ENCODE measurements around the gene CCK. TPM values are rescaled to one million over a fixed set of nuclear protein-coding genes. Genes with fewer than 3 reads are reported as not detected.

Gene CCK
- total RNA-seq, 1 donor from 2014 or later: not detected

DNA sequence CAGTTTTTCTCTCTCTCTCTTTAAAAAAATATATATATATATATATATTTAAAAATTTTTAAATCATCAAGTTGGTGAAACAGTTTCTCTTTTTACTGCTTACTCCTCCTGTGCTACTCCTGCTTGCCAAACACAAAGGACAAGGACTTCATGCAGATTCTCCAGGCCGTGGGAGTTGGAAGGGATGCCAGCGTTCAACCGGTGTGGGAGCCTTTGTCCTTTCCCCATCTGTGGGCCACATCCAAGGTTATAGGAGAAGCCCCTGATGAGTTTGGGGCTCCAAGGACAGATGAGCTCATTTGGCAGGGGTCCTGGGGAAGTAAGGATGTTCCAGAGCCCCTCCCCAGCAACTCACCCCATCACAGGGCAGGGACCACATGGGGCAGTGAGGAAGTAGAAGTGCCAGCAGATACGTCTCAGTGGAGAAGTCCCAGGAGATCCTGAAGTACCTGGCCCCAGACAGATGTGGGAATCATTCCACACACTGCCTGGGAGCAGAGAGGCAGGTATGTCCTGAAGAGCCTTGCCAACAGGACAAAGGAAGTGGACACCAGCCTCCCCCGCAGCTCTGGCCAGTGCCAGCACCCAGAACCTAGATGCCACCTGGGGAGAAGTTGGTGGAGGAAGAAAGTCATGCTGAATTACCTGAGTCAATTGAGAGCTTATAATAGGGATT is 36.6 kb downstream of the CCK start:
- Mint-ChIP-seq H3K9me3 (no peaks in the 10 kb centered on the region), H3K36me3 (ENCODE audit: low read depth) (peaks cover 5% of the 10 kb centered on the region), H3K27me3 (ENCODE audit: insufficient read depth) (peaks cover 6% of the 10 kb centered on the region), H3K4me3 (no peak overlapping the region), H3K4me1 (ENCODE audit: low read depth) (no peaks in the 10 kb centered on the region), H3K27ac (no peak overlapping the region)
- intact Hi-C loops (cut with micrococcal nuclease): no loop called here
- DNase-seq (ENCODE audit: low spot score): no peak

DNA sequence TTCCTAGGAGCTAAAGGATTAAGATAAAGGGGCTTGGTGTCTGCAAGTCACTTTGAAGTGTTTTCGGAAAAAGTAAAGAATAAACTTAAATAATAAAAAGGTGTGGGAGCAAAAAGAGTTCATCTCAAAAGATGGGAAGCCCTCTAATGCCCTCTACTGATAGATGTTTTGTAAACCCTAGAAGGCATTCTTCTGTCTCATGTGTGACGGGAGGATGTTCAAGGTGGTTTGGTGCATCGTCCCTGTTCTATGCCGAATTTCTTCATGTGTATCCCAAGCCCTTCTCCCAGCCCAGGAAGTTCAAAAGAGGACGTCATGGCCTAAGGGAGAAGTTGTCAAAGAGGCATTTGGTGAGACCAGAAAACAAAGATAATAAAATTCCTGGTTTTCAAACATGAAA is 37.2 kb downstream of the CCK start:
- no peak for DNase-seq (ENCODE audit: low spot score)
- Mint-ChIP-seq H3K4me1 (ENCODE audit: low read depth) (no peaks in the 10 kb centered on the region), H3K9me3 (no peaks in the 10 kb centered on the region), H3K4me3 (no peak overlapping the region), H3K36me3 (ENCODE audit: low read depth) (peaks cover 8% of the 10 kb centered on the region), H3K27me3 (ENCODE audit: insufficient read depth) (peaks cover 6% of the 10 kb centered on the region), H3K27ac (no peak overlapping the region)
- intact Hi-C loops (cut with micrococcal nuclease): no loop called here

DNA sequence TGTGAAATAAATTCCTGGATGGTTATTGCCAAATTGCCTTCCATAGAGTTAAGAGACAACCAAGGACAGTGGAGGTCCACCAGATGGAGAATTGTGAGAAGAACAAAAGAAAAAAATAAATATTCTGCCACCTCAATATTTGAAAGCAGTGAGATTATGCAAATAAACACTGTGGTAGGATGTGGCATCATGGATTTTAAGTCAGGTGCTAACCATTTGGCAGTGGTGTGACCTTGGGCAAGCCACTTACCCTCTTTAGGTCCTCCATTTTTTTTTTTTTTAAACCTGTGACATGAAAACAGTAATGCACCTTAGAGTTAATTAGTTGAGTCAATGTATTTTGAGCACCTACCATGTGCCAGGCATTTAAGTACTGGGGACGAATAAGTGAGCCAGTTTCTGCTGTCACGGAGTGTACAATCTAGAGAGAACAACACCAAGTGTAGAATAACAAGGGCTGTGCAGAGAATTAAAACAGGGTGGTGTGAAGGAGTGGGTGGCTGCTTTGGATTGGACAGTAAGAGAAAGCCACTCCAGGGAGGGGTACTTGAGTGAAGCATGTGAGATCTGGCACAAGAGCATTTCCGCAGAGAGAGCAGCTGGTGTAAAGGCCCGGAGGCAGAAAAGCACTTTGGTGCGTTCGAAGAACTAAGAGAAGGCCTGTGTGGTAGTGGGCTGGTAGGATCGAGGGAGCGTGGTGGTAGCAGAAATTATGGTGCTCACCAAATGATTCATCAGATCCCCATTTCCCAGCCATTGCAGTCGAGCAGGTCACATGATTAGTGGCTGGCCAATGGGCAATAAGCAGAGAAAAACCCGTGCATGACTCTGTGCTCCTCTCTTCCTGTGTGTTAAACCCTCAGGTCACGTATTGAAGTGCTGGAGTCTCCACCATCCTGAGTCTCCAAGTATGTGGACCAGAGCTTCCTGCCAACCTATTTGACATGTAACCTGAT is 39.2 kb downstream of the CCK start:
- peaks cover 15% of the 10 kb centered on the region for H3K36me3 Mint-ChIP-seq (ENCODE audit: low read depth)
- no peak for DNase-seq (ENCODE audit: low spot score)
- H3K4me3 Mint-ChIP-seq: no peak overlapping the region
- intact Hi-C loops (cut with micrococcal nuclease): no loop called here
- peaks cover 6% of the 10 kb centered on the region for H3K27me3 Mint-ChIP-seq (ENCODE audit: insufficient read depth)
- no peaks in the 10 kb centered on the region for H3K4me1 Mint-ChIP-seq (ENCODE audit: low read depth)
- H3K9me3 Mint-ChIP-seq: no peaks in the 10 kb centered on the region
- no peak overlapping the region for H3K27ac Mint-ChIP-seq

DNA sequence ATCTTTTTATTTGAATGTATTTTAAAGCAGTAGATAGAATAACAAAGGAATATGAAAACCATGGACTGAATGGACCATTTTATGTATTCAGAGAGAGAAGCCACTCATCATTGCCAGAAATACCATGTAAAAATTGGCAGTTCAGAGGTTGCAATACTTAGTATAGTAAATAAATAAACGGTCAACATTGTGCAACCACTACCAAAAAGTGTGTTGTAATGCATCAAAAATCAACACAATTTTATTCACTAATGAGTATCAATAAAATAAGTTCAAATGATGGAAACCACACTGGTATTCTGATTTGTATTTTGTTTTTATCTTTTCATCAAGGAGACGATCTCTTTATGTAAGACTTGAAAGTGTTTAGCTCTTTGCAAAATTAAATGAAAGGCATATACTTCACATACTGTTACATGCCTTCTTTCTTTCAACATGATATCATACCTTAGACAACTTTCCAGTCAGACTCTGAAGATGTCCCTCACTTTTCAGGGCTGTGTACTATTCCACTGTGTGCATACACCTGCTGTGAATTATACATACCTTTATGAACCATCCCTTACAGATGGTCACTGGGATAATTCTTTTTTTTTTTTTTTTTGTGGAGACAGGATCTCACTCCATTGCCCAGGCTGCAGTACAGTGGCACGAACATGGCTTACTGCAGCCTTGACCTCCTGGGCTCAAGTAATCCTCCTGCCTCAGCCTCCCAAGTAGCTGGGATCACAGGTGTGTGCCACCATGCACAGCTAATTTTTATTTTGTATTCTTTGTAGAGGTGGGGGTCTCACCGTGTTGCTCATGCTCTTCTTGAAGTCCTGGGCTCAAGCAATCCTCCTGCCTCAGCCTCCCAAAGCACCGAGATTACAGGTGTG is 40.3 kb downstream of the CCK start:
- Mint-ChIP-seq H3K36me3 (ENCODE audit: low read depth) (peaks cover 15% of the 10 kb centered on the region), H3K4me3 (no peak overlapping the region), H3K9me3 (no peaks in the 10 kb centered on the region), H3K27ac (no peak overlapping the region), H3K27me3 (ENCODE audit: insufficient read depth) (peaks cover 3% of the 10 kb centered on the region), H3K4me1 (ENCODE audit: low read depth) (no peaks in the 10 kb centered on the region)
- intact Hi-C loops (cut with micrococcal nuclease): no loop called here
- no peak for DNase-seq (ENCODE audit: low spot score)

DNA sequence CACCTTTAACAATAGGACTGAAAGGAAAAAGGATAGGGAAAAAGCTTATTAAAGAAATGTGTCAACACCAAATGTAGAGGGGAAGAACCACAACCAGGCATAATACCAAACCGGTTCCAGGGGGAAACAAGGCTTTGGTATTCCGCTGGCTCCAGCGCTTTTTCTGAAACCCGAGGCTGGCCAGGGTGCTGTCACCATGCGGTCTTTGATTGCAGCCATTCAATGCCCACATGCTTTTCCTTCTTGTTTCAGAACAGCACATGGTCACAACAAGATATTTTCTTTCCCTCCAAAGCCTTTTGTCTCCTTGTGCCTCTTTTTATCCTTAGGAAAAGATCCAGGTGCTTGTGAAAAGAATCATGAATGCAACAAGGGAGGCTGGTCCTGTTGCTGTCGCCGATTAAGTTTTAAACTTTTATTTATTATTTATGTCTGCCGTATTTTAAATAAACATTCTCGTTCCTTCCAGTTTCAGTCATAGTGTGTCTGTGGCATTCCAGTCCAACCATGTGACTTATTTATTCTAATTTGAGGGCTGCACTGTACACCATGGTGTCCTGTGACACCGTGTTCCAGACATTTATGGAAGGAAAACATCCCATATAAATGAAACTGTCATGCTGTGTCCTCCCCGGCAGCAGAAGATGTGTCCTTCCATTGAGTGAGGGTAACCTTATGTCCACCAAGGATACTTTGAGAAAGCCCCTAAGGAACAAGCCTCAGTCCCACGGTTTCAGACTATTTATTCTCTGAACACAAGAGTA is 41.1 kb downstream of the CCK start:
- no peaks in the 10 kb centered on the region for H3K4me1 Mint-ChIP-seq (ENCODE audit: low read depth)
- H3K27ac Mint-ChIP-seq: no peak overlapping the region
- H3K27me3 Mint-ChIP-seq (ENCODE audit: insufficient read depth): peaks cover 3% of the 10 kb centered on the region
- intact Hi-C loops (cut with micrococcal nuclease): no loop called here
- no peaks in the 10 kb centered on the region for H3K9me3 Mint-ChIP-seq
- H3K36me3 Mint-ChIP-seq (ENCODE audit: low read depth): peaks cover 15% of the 10 kb centered on the region
- DNase-seq (ENCODE audit: low spot score): no peak
- no peak overlapping the region for H3K4me3 Mint-ChIP-seq

DNA sequence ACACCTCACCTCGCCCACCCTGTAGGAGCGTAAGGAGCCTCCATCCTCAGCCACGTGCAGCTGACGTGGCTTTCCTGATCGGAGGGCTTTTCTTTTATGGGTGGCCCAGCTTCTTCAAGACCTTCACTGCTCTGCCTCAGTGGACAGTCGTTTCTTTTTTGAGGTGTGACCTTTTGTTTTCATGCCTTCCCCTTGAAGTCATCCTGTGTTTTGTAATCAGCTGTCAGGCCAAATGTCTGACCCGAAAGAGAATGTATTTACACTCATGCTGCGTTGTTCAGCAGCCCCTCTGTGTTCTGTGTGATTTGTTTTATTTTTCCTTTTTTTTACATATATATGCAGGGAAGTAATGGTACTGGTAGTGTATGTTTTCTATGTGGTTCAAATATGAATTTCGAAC is 41.8 kb downstream of the CCK start:
- Mint-ChIP-seq H3K9me3 (no peaks in the 10 kb centered on the region), H3K27me3 (ENCODE audit: insufficient read depth) (peaks cover 3% of the 10 kb centered on the region), H3K4me3 (no peak overlapping the region)

DNA sequence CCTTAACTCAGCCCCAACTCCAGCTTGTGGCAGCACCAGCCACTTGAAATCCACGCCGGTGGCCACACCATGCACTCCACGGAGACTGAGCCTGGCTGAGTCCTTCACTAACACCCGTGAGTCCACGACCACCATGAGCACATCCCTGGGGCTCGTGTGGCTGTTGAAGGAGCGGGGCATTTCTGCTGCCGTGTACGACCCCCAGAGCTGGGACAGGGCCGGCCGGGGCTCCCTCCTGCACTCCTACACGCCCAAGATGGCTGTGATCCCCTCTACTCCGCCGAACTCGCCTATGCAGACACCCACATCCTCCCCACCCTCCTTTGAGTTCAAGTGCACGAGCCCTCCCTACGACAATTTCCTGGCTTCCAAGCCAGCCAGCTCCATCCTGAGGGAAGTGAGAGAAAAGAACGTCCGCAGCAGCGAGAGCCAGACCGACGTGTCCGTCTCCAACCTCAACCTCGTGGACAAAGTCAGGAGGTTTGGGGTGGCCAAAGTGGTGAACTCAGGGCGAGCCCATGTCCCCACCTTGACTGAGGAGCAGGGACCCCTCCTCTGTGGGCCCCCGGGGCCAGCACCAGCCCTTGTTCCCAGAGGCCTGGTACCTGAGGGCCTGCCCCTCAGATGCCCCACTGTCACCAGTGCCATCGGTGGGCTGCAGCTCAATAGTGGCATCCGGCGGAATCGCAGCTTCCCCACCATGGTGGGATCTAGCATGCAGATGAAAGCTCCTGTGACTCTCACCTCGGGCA is 42.9 kb downstream of the CCK start:
- Mint-ChIP-seq H3K4me1 (ENCODE audit: low read depth) (no peaks in the 10 kb centered on the region), H3K9me3 (no peaks in the 10 kb centered on the region), H3K27me3 (ENCODE audit: insufficient read depth) (no peaks in the 10 kb centered on the region), H3K36me3 (ENCODE audit: low read depth) (peaks cover 15% of the 10 kb centered on the region), H3K4me3 (no peak overlapping the region), H3K27ac (no peak overlapping the region)
- no peak for DNase-seq (ENCODE audit: low spot score)
- intact Hi-C loops (cut with micrococcal nuclease): no loop called here

More for the DNA sequence above, 41.8 kb downstream of the CCK start:
- H3K4me1 Mint-ChIP-seq (ENCODE audit: low read depth): no peaks in the 10 kb centered on the region
- no peak for DNase-seq (ENCODE audit: low spot score)
- no peak overlapping the region for H3K27ac Mint-ChIP-seq
- intact Hi-C loops (cut with micrococcal nuclease): no loop called here
- peaks cover 15% of the 10 kb centered on the region for H3K36me3 Mint-ChIP-seq (ENCODE audit: low read depth)

DNA sequence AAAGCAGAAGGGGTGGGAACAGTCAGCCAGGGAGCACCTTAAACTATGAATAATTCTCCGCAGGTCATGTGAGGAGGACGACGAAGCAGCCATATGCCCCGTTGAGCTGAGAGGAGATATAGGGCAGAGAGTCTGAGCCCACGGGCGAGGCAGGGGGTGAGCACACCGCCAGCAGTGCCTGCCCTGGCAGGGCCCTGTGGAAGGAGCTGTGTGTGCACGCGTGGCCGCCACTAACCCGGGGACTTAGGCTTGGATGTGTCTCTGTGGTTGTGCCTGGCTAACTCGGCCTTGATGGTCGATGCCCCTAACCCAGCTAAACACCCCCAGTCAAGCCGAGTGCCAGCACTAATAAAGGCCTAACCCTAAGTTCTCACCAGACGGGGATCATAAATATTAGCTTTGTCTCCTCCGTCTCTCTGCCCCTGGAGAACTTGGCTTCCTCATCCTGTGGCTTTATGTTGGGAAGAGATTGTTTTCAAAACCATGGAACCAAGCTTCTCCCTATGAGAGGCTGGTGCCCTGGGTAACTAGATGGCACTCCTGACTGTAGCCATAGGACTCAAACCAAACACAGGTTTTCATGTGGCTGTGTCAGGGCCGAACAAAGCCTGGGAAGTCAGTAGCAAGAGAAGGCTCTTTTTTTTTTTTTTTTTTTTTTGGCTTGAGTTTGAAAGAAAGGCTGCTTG is 45.4 kb downstream of the CCK start:
- no peaks in the 10 kb centered on the region for H3K9me3 Mint-ChIP-seq
- no peak for DNase-seq (ENCODE audit: low spot score)
- peaks cover 15% of the 10 kb centered on the region for H3K36me3 Mint-ChIP-seq (ENCODE audit: low read depth)
- no peak overlapping the region for H3K27ac Mint-ChIP-seq
- peaks cover 22% of the 10 kb centered on the region for H3K4me1 Mint-ChIP-seq (ENCODE audit: low read depth)
- no peaks in the 10 kb centered on the region for H3K27me3 Mint-ChIP-seq (ENCODE audit: insufficient read depth)
- no peak overlapping the region for H3K4me3 Mint-ChIP-seq
- intact Hi-C loops (cut with micrococcal nuclease): no loop called here

DNA sequence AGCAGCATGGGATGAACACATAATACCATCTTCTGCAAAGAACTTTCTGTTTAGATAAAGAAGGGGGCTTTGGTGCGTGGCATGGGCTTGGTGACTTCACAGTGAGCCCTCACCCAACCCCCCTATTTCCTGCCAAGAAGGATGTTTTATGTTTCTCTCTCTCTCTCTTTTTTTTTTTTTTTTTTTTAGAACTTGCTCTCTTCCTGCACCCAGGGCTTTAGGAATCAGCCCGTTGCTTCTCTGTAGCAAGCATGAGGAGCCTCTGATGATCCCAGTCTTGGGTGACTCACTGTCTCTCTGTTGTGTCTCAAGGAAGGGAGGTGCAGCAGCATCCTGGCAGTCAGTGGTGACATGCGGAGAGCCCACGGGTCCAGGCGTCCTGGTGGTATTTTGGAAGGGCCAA is 49.1 kb downstream of the CCK start:
- Mint-ChIP-seq H3K27me3 (ENCODE audit: insufficient read depth) (no peaks in the 10 kb centered on the region), H3K36me3 (ENCODE audit: low read depth) (peaks cover 9% of the 10 kb centered on the region), H3K27ac (no peak overlapping the region), H3K4me1 (ENCODE audit: low read depth) (peaks cover 46% of the 10 kb centered on the region), H3K9me3 (no peaks in the 10 kb centered on the region), H3K4me3 (no peak overlapping the region)
- DNase-seq (ENCODE audit: low spot score): no peak
- intact Hi-C loops (cut with micrococcal nuclease): no loop called here

DNA sequence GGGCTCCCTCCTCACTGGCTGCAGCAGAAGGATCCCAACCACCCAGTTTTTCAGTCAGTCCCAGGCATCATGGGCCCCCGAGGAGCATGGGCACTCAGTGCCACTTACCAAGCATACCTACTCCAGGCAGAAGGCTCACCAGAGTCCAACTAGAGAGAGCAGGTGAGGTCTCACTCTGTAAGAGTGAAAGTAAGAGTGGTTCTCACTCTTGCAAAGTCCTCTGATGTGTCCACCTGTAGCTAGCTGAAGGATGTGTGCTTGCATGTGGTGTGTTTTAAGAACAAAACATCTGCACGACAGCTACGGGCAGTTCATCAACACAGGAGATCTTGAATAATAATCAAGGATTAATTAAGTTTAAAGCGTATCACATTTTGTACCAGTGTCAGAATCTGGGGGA is 49.7 kb downstream of the CCK start:
- intact Hi-C loops (cut with micrococcal nuclease): no loop called here
- Mint-ChIP-seq H3K27me3 (ENCODE audit: insufficient read depth) (no peaks in the 10 kb centered on the region), H3K9me3 (no peaks in the 10 kb centered on the region), H3K27ac (peak overlapping the region; percentile 13), H3K4me1 (ENCODE audit: low read depth) (peaks cover 46% of the 10 kb centered on the region), H3K36me3 (ENCODE audit: low read depth) (peaks cover 14% of the 10 kb centered on the region), H3K4me3 (no peak overlapping the region)
- DNase-seq (ENCODE audit: low spot score): no peak

DNA sequence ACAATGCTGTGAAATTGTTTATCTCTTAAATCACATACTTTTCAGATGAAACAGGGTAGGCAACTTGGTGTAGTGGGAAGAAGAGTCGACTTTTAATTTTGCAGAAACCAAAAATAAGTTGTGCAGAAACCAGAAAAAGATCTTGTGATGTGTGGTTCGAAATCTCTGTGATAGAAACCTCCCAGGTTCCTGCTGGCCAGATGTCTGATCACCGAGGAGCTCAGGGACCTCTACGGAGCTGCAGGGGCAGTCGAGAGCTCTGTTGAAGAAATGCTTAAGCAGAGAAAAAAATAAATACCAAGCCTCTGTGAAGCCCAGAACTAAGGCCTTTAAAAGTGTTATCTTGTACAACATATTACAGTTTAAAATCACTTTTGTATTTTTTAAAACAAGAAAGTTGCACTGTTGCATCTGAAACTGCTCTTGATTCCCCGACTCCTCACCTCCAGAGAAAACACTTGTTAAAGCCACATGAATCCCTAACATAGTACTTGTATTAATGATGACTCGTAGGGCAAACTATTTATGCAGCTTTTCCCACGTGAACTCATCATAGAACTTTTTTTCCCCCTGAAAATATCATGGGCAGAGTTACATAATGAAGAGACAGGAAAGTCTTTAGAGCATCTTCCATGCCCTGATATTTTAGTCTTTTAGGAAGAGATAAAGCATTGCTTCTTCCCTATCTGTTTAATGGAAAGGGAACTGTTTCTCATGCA is 51.3 kb downstream of the CCK start:
- Mint-ChIP-seq H3K27ac (peak overlapping the region; percentile 64), H3K4me1 (ENCODE audit: low read depth) (peaks cover 46% of the 10 kb centered on the region), H3K27me3 (ENCODE audit: insufficient read depth) (no peaks in the 10 kb centered on the region), H3K9me3 (no peaks in the 10 kb centered on the region), H3K4me3 (no peak overlapping the region), H3K36me3 (ENCODE audit: low read depth) (peaks cover 18% of the 10 kb centered on the region)
- intact Hi-C loops (cut with micrococcal nuclease): no loop called here
- DNase-seq (ENCODE audit: low spot score): no peak
